ENCODE measurements around the gene GSDMA. TPM values are rescaled to one million over a fixed set of nuclear protein-coding genes. Genes with fewer than 3 reads are reported as not detected.
A peak's percentile ranks its signal among the peaks of the same experiment; 100 is the strongest.

GSDMA gene
- total RNA-seq, 1 donor from 2014 or later = not detected

DNA sequence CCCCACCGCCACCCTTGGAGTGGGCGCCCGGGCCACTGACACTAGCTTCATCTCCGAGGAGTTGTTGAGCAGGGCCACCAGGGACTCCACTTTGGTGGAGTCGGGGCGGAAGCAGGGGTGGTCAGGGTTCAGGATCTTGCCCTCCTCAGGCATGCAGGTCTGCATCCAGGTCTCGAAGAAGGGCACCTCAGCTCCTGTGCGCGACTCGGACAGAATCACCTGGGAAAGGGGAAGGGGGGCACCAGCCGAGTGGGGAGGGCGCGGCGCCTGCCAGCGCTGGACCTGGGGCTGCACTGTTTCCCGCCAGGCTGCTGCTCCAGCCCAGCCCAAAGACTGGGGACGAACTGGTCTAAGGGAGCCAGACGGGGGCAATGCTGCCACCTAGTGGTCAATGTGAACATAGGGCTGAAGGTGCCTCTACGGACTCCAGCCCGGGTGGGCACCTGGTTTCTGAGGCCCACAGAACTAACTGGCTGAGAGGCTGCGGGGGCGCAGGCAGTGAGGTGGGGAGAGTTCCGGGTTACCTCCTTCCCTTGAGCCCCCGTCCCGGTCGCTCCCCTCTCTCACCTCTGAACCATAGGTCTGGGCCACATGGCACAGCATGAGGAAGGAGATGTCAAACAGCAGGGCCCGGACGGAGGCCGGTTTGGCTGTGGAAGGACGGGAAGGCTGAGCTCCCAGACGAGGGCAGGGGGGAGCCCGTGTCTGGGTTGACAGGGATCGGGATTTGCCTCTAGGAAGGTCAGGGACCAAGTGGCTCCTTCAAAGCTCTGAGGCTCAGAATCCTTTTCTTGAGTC, 64.2 kb downstream of the GSDMA start:
- no peak overlapping the region for H3K4me3 Mint-ChIP-seq
- DNase-seq (ENCODE audit: extremely low spot score, unreplicated experiment) = peak; percentile 84
- H3K4me1 Mint-ChIP-seq (ENCODE audit: unreplicated experiment) = peaks cover 8% of the 10 kb centered on the region
- peaks cover 17% of the 10 kb centered on the region for H3K36me3 Mint-ChIP-seq
- H3K27ac Mint-ChIP-seq = no peak overlapping the region
- TF ChIP-seq, protein P1, sequence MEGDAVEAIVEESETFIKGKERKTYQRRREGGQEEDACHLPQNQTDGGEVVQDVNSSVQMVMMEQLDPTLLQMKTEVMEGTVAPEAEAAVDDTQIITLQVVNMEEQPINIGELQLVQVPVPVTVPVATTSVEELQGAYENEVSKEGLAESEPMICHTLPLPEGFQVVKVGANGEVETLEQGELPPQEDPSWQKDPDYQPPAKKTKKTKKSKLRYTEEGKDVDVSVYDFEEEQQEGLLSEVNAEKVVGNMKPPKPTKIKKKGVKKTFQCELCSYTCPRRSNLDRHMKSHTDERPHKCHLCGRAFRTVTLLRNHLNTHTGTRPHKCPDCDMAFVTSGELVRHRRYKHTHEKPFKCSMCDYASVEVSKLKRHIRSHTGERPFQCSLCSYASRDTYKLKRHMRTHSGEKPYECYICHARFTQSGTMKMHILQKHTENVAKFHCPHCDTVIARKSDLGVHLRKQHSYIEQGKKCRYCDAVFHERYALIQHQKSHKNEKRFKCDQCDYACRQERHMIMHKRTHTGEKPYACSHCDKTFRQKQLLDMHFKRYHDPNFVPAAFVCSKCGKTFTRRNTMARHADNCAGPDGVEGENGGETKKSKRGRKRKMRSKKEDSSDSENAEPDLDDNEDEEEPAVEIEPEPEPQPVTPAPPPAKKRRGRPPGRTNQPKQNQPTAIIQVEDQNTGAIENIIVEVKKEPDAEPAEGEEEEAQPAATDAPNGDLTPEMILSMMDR (conservative IDR thresholded peaks at IDR 0.05) = peak; percentile 97
- no peaks in the 10 kb centered on the region for H3K9me3 Mint-ChIP-seq
- no peaks in the 10 kb centered on the region for H3K27me3 Mint-ChIP-seq

Small RNAs within 50 kb of the gene (microRNA-seq; reads per million reads assigned to microRNA genes)
- gene MIR6884 = not detected

Other genes with a start within 250 kb of the GSDMA start
- 39.8 and 67.2 TPM in 2 replicates for gene MIEN1, start 232.5 kb upstream of the GSDMA start, total RNA-seq (ENCODE audit: low replicate concordance)
- 31.8 and 73.9 TPM in 2 replicates for gene GRB7, start 225.1 kb upstream of the GSDMA start, total RNA-seq (ENCODE audit: low replicate concordance)
- 0.19 and 0.29 TPM in 2 replicates for gene IKZF3, start 98.7 kb upstream of the GSDMA start, total RNA-seq (ENCODE audit: low replicate concordance)
- not detected in 2 replicates for gene ZPBP2, start 94.8 kb upstream of the GSDMA start, total RNA-seq (ENCODE audit: low replicate concordance)
- 15.8 and 16.4 TPM in 2 replicates for gene GSDMB, start 44.4 kb upstream of the GSDMA start, total RNA-seq (ENCODE audit: low replicate concordance)
- gene ORMDL3, start 35.4 kb upstream of the GSDMA start, total RNA-seq (ENCODE audit: low replicate concordance) = 59.8 and 82.7 TPM in 2 replicates
- not detected in 2 replicates for gene LRRC3C, start 35.3 kb upstream of the GSDMA start, total RNA-seq (ENCODE audit: low replicate concordance)
- 110 and 116 TPM in 2 replicates for gene PSMD3, start 17.8 kb downstream of the GSDMA start, total RNA-seq (ENCODE audit: low replicate concordance)
- not detected in 2 replicates for gene CSF3, start 52.4 kb downstream of the GSDMA start, total RNA-seq (ENCODE audit: low replicate concordance)
- 93.2 and 123 TPM in 2 replicates for gene MED24, start 91.4 kb downstream of the GSDMA start, total RNA-seq (ENCODE audit: low replicate concordance)
- 18.3 and 37.0 TPM in 2 replicates for gene THRA, start 100.0 kb downstream of the GSDMA start, total RNA-seq (ENCODE audit: low replicate concordance)
- gene NR1D1, start 137.6 kb downstream of the GSDMA start, total RNA-seq (ENCODE audit: low replicate concordance) = 5.7 and 9.5 TPM in 2 replicates
- 86.3 and 128 TPM in 2 replicates for gene MSL1, start 159.0 kb downstream of the GSDMA start, total RNA-seq (ENCODE audit: low replicate concordance)
- gene CASC3, start 177.5 kb downstream of the GSDMA start, total RNA-seq (ENCODE audit: low replicate concordance) = 63.0 and 101 TPM in 2 replicates
- 9.9 and 18.6 TPM in 2 replicates for gene RAPGEFL1, start 214.5 kb downstream of the GSDMA start, total RNA-seq (ENCODE audit: low replicate concordance)

All from type B pancreatic cell (in vitro differentiated cells).